Activated CD4-positive, alpha-beta T cell treated with anti-CD3 and anti-CD28 coated beads, Interleukin-2, Interleukin-4, amounts not matched to agents 100 ng/mL and 50 ng/mL, durations not matched to agents 16 hours and 8 hours (primary cell): ENCODE data around the gene PLA2G4C.
A peak's percentile ranks its signal among the peaks of the same experiment; 100 is the strongest.

ENCODE experiments used
- DNase-seq: peaks from one replicate; pipeline ENCODE4 v3.0.0-alpha.2; 2020; ENCODE audit warnings: low spot score

Gene PLA2G4C

GRCh38 chr19:48110350-48110966 is at the start of gene PLA2G4C:
Gene PLA2G4C (minus strand): TSS chr19:48110817. CDS start chr19:48106529, 4,288 bp downstream.
- DNase-seq = peak; percentile 86

GRCh38 chr19:48158210-48158790 is 47.7 kb upstream of the PLA2G4C start:
- DNase-seq = no peak

- no peak for DNase-seq
Observed at GRCh38 chr19:48154003-48154402, 43.4 kb upstream of the PLA2G4C start.

- DNase-seq = peak; percentile 59
Observed at GRCh38 chr19:48152551-48152950, 41.9 kb upstream of the PLA2G4C start.

- DNase-seq = no peak
Observed at GRCh38 chr19:48149430-48149829, 38.8 kb upstream of the PLA2G4C start.

GRCh38 chr19:48148576-48148975 is 38.0 kb upstream of the PLA2G4C start:
- no peak for DNase-seq

GRCh38 chr19:48147597-48148175 is 37.1 kb upstream of the PLA2G4C start:
- no peak for DNase-seq

GRCh38 chr19:48139053-48139452 is 28.4 kb upstream of the PLA2G4C start:
- no peak for DNase-seq

- DNase-seq = no peak
Observed at GRCh38 chr19:48137411-48137810, 26.8 kb upstream of the PLA2G4C start.

- no peak for DNase-seq
Observed at GRCh38 chr19:48136547-48136946, 25.9 kb upstream of the PLA2G4C start.

- DNase-seq = peak; percentile 11
Observed at GRCh38 chr19:48135411-48135810, 24.8 kb upstream of the PLA2G4C start.

GRCh38 chr19:48133094-48133493 is 22.5 kb upstream of the PLA2G4C start:
- DNase-seq = no peak

- DNase-seq = no peak
Observed at GRCh38 chr19:48127561-48127960, 16.9 kb upstream of the PLA2G4C start.

- DNase-seq = peak; percentile 7
Observed at GRCh38 chr19:48123907-48124651, 13.5 kb upstream of the PLA2G4C start.

GRCh38 chr19:48122421-48122820 is 11.8 kb upstream of the PLA2G4C start:
- no peak for DNase-seq

GRCh38 chr19:48121909-48122371 is 11.3 kb upstream of the PLA2G4C start:
- peak; percentile 22 for DNase-seq

GRCh38 chr19:48121066-48121465 is 10.4 kb upstream of the PLA2G4C start:
- DNase-seq = no peak

GRCh38 chr19:48120505-48120904 is 9.9 kb upstream of the PLA2G4C start:
- no peak for DNase-seq

- no peak for DNase-seq
Observed at GRCh38 chr19:48118131-48118517, 7.5 kb upstream of the PLA2G4C start.

- no peak for DNase-seq
Observed at GRCh38 chr19:48117515-48118130, 7.0 kb upstream of the PLA2G4C start.

- no peak for DNase-seq
Observed at GRCh38 chr19:48113190-48113917, 2.7 kb upstream of the PLA2G4C start.

- no peak for DNase-seq
Observed at GRCh38 chr19:48111280-48111679, 663 bp upstream of the PLA2G4C start.
